Non-pigmented ciliary epithelial cell (primary cell): Measurements from ENCODE around the gene AGAP1.

Source experiments
- DNase-seq: peaks from one replicate; pipeline ENCODE4 v3.0.0-alpha.2; 2010; ENCODE audit warnings: low read depth

AGAP1 gene

GRCh38 chr2:235508371-235509160 lies 14.7 kb downstream of the AGAP1 start:
- DNase-seq, result no peak

GRCh38 chr2:235510318-235510717 lies 16.5 kb downstream of the AGAP1 start:
- no peak for DNase-seq

GRCh38 chr2:235511187-235511661 lies 17.4 kb downstream of the AGAP1 start:
- peak; percentile 40 for DNase-seq

GRCh38 chr2:235511751-235512698 lies 18.2 kb downstream of the AGAP1 start:
- DNase-seq, result no peak

GRCh38 chr2:235512699-235513053 lies 18.8 kb downstream of the AGAP1 start:
- no peak for DNase-seq

GRCh38 chr2:235513984-235514626 lies 20.3 kb downstream of the AGAP1 start:
- DNase-seq, result no peak

- DNase-seq, result no peak
Measured at GRCh38 chr2:235514627-235515363, 21.0 kb downstream of the AGAP1 start.

- no peak for DNase-seq
Measured at GRCh38 chr2:235515364-235515742, 21.5 kb downstream of the AGAP1 start.

- DNase-seq, result no peak
Measured at GRCh38 chr2:235515821-235516220, 22.0 kb downstream of the AGAP1 start.

- DNase-seq, result no peak
Measured at GRCh38 chr2:235516257-235516656, 22.4 kb downstream of the AGAP1 start.

GRCh38 chr2:235518322-235519090 lies 24.7 kb downstream of the AGAP1 start:
- DNase-seq, result no peak

GRCh38 chr2:235520787-235521186 lies 26.9 kb downstream of the AGAP1 start:
- no peak for DNase-seq

GRCh38 chr2:235521844-235522243 lies 28.0 kb downstream of the AGAP1 start:
- no peak for DNase-seq

- no peak for DNase-seq
Measured at GRCh38 chr2:235523021-235523420, 29.2 kb downstream of the AGAP1 start.

GRCh38 chr2:235523486-235524150 lies 29.8 kb downstream of the AGAP1 start:
- DNase-seq, result no peak

- no peak for DNase-seq
Measured at GRCh38 chr2:235526166-235526565, 32.3 kb downstream of the AGAP1 start.

GRCh38 chr2:235527806-235528469 lies 34.1 kb downstream of the AGAP1 start:
- no peak for DNase-seq

GRCh38 chr2:235529621-235530020 lies 35.8 kb downstream of the AGAP1 start:
- DNase-seq, result no peak

GRCh38 chr2:235530735-235531134 lies 36.9 kb downstream of the AGAP1 start:
- DNase-seq, result no peak

GRCh38 chr2:235532307-235532706 lies 38.5 kb downstream of the AGAP1 start:
- no peak for DNase-seq
